Body of pancreas (tissue), 4 donors: Measurements from ENCODE around the gene TEX2.

Experiments
- CTCF ChIP-seq, 7 experiments: fragments of 450-650 bp in 4 of 7; fragments of 200-600 bp in 3 of 7; sonication (generic) in 3 of 7; IDR thresholded peaks; one replicate each; pipeline ENCODE4 v1.5.1; 2016 to 2019; ENCODE audit warnings: antibody characterized with exemption in 7 of 7
- POLR2A ChIP-seq, 3 donors: fragments of 450-650 bp; IDR thresholded peaks; one replicate each; pipeline ENCODE4 v1.6.1; 2016; ENCODE audit warnings: antibody characterized with exemption in 3 of 3, mild to moderate bottlenecking in 2 of 3

- TF ChIP-seq POLR2A (IDR thresholded peaks at IDR 0.05) = no peak
- TF ChIP-seq CTCF (IDR thresholded peaks at IDR 0.05) = peak; percentile 59 to 91 (median 80)
Observed at GRCh38 chr17:64281962-64282752, 19.1 kb upstream of the TEX2 start.
